ENCODE data around the gene AOC3. TPM values are rescaled to one million over a fixed set of nuclear protein-coding genes. Genes with fewer than 3 reads are reported as not detected.
A peak's percentile ranks its signal among the peaks of the same experiment; 100 is the strongest.

The AOC3 gene
- total and polyA plus RNA-seq, 2 of the 13 experiments (the other 11 are each of a cell fraction or from before 2014, with no cell fraction given) = 8.7 to 51.7 TPM

- TF ChIP-seq ZNF350 (CRISPR knock-in tag; IDR thresholded peaks at IDR 0.05; ENCODE audit: borderline replicate concordance, low read depth) (peak; percentile 76; the same call in 1 of the 2 replicates), ZNF839 (CRISPR knock-in tag; IDR thresholded peaks at IDR 0.05; ENCODE audit: borderline replicate concordance) (no peak), TIGD3 (CRISPR knock-in tag; IDR thresholded peaks at IDR 0.05; ENCODE audit: borderline replicate concordance) (no peak), NR1H2 (CRISPR knock-in tag; IDR thresholded peaks at IDR 0.05; ENCODE audit: borderline replicate concordance, low read depth) (no peak), ZNF232 (CRISPR knock-in tag; IDR thresholded peaks at IDR 0.05; ENCODE audit: borderline replicate concordance) (no peak), MIER3 (CRISPR knock-in tag; IDR thresholded peaks at IDR 0.05; ENCODE audit: borderline replicate concordance) (peak; percentile 89; the same call in 1 of the 2 replicates), ADNP (CRISPR knock-in tag; IDR thresholded peaks at IDR 0.05) (no peak), SOX13 (IDR thresholded peaks at IDR 0.05) (peak; percentile 17; the same call in 1 of the 2 replicates), SOX13 (CRISPR knock-in tag; conservative IDR thresholded peaks at IDR 0.05 in 1 of 2, IDR thresholded peaks at IDR 0.05 in 1 of 2) (peak in 1 of 2 experiments; percentile 80; a peak in 2 of 4 replicates), GTF2F1 (IDR thresholded peaks at IDR 0.05; ENCODE audit: low read length) (peak; percentile 71; the same call in 1 of the 2 replicates), STAT6 (CRISPR knock-in tag; IDR thresholded peaks at IDR 0.05; ENCODE audit: borderline replicate concordance) (peak; percentile 87; the same call in 1 of the 2 replicates), SIN3A (IDR thresholded peaks at IDR 0.05; ENCODE audit: borderline replicate concordance, low read depth, low read length) (peak; percentile 91; the same call in 1 of the 2 replicates), ZFY (CRISPR knock-in tag; IDR thresholded peaks at IDR 0.05) (0 out of 2 replicates have a peak, but pooled peaks have one; percentile 43), HDAC1 (CRISPR knock-in tag; IDR thresholded peaks at IDR 0.05) (peak; percentile 87), THAP11 (CRISPR knock-in tag; IDR thresholded peaks at IDR 0.05) (peak; percentile 71), ZSCAN25 (CRISPR knock-in tag; IDR thresholded peaks at IDR 0.05) (peak; percentile 73)
- TF ChIP-seq, protein P1, sequence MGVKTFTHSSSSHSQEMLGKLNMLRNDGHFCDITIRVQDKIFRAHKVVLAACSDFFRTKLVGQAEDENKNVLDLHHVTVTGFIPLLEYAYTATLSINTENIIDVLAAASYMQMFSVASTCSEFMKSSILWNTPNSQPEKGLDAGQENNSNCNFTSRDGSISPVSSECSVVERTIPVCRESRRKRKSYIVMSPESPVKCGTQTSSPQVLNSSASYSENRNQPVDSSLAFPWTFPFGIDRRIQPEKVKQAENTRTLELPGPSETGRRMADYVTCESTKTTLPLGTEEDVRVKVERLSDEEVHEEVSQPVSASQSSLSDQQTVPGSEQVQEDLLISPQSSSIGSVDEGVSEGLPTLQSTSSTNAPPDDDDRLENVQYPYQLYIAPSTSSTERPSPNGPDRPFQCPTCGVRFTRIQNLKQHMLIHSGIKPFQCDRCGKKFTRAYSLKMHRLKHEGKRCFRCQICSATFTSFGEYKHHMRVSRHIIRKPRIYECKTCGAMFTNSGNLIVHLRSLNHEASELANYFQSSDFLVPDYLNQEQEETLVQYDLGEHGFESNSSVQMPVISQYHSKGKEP (CRISPR knock-in tag; IDR thresholded peaks at IDR 0.05) = no peak
- TF ChIP-seq, protein P2, sequence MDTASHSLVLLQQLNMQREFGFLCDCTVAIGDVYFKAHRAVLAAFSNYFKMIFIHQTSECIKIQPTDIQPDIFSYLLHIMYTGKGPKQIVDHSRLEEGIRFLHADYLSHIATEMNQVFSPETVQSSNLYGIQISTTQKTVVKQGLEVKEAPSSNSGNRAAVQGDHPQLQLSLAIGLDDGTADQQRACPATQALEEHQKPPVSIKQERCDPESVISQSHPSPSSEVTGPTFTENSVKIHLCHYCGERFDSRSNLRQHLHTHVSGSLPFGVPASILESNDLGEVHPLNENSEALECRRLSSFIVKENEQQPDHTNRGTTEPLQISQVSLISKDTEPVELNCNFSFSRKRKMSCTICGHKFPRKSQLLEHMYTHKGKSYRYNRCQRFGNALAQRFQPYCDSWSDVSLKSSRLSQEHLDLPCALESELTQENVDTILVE (CRISPR knock-in tag; IDR thresholded peaks at IDR 0.05) = peak; percentile 72
- TF ChIP-seq, protein P3, sequence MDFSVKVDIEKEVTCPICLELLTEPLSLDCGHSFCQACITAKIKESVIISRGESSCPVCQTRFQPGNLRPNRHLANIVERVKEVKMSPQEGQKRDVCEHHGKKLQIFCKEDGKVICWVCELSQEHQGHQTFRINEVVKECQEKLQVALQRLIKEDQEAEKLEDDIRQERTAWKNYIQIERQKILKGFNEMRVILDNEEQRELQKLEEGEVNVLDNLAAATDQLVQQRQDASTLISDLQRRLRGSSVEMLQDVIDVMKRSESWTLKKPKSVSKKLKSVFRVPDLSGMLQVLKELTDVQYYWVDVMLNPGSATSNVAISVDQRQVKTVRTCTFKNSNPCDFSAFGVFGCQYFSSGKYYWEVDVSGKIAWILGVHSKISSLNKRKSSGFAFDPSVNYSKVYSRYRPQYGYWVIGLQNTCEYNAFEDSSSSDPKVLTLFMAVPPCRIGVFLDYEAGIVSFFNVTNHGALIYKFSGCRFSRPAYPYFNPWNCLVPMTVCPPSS (IDR thresholded peaks at IDR 0.05) = no peak
- TF ChIP-seq, protein P4, sequence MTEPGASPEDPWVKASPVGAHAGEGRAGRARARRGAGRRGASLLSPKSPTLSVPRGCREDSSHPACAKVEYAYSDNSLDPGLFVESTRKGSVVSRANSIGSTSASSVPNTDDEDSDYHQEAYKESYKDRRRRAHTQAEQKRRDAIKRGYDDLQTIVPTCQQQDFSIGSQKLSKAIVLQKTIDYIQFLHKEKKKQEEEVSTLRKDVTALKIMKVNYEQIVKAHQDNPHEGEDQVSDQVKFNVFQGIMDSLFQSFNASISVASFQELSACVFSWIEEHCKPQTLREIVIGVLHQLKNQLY (CRISPR knock-in tag; IDR thresholded peaks at IDR 0.05) = peak; percentile 93
These were observed 49.7 kb downstream of the AOC3 start, which contains the start of gene G6PC1 (continued) for GRCh38 chr17:42900460-42901331.

Measured in HepG2 (cell line).